ENCODE data around the gene KCNJ6. TPM values are rescaled to one million over a fixed set of nuclear protein-coding genes. Genes with fewer than 3 reads are reported as not detected.
"Not testable (repeated sequence)": the region's sequence is repeated elsewhere in the genome, so short reads cannot be mapped to it uniquely, and the experiment has no call there.

KCNJ6 gene
- total RNA-seq, 1 experiment from 2014 or later = not detected

- ChIA-PET CTCF (no interaction called here), POLR2A (no interaction called here)
- no peak for TF ChIP-seq CTCF (IDR thresholded peaks at IDR 0.05; ENCODE audit: insufficient read depth in 1 of 2, low read depth in 1 of 2, low read length in 1 of 2, severe bottlenecking in 1 of 2, unreplicated experiment in 1 of 2)
- Histone ChIP-seq H3K27me3 (replicated peaks; ENCODE audit: control insufficient read depth, insufficient read depth, low read length) (no peaks in the 10 kb centered on the region), H3K9me3 (no peaks in the 10 kb centered on the region), H3K4me1 (peaks cover 15% of the 10 kb centered on the region), H3K36me3 (ENCODE audit: control insufficient read depth, insufficient read depth, low read length) (no peaks in the 10 kb centered on the region), H3K4me3 (ENCODE audit: low read depth, low read length) (no peak overlapping the region)
- Mint-ChIP-seq H3K4me1 (ENCODE audit: low read depth, unreplicated experiment) (peaks cover 13% of the 10 kb centered on the region), H3K9me3 (ENCODE audit: unreplicated experiment) (no peaks in the 10 kb centered on the region), H3K36me3 (ENCODE audit: insufficient read depth, unreplicated experiment) (no peaks in the 10 kb centered on the region), H3K4me3 (ENCODE audit: unreplicated experiment) (no peak overlapping the region), H3K27me3 (ENCODE audit: insufficient read depth, unreplicated experiment) (no peaks in the 10 kb centered on the region), H3K27ac (ENCODE audit: unreplicated experiment) (no peak overlapping the region)
- DNase-seq = no peak
- BruUV-seq (replicated peaks) = no TSS peak
- intact Hi-C loops (cut with micrococcal nuclease; ENCODE audit: unreplicated experiment) = no loop called here
Observed at GRCh38 chr21:37654596-37654995, 261.7 kb downstream of the KCNJ6 start.

- H3K4me1 ChIP-seq = 0 out of 2 replicates have a peak, but pooled peaks cover 3% of the 10 kb centered on the region
Observed at GRCh38 chr21:37653201-37653600, 263.1 kb downstream of the KCNJ6 start.

GRCh38 chr21:37647781-37648180 lies 268.5 kb downstream of the KCNJ6 start:
- intact Hi-C loops (cut with micrococcal nuclease; ENCODE audit: unreplicated experiment) = no loop called here
- H3K36me3 Mint-ChIP-seq (ENCODE audit: insufficient read depth, unreplicated experiment) = no peaks in the 10 kb centered on the region
- H3K27me3 Mint-ChIP-seq (ENCODE audit: insufficient read depth, unreplicated experiment) = no peaks in the 10 kb centered on the region
- H3K36me3 ChIP-seq (ENCODE audit: control insufficient read depth, insufficient read depth, low read length) = no peaks in the 10 kb centered on the region
- H3K27me3 ChIP-seq (replicated peaks; ENCODE audit: control insufficient read depth, insufficient read depth, low read length) = no peaks in the 10 kb centered on the region
- no peaks in the 10 kb centered on the region for H3K9me3 Mint-ChIP-seq (ENCODE audit: unreplicated experiment)
- no TSS peak for BruUV-seq (replicated peaks)
- no peak for TF ChIP-seq CTCF (IDR thresholded peaks at IDR 0.05; ENCODE audit: insufficient read depth in 1 of 2, low read depth in 1 of 2, low read length in 1 of 2, severe bottlenecking in 1 of 2, unreplicated experiment in 1 of 2)
- DNase-seq = no peak
- H3K27ac Mint-ChIP-seq (ENCODE audit: unreplicated experiment) = no peak overlapping the region
- ChIA-PET CTCF (no interaction called here), POLR2A (no interaction called here)
- no peak overlapping the region for H3K4me3 ChIP-seq (ENCODE audit: low read depth, low read length)
- no peaks in the 10 kb centered on the region for H3K9me3 ChIP-seq
- no peaks in the 10 kb centered on the region for H3K4me1 ChIP-seq
- H3K4me3 Mint-ChIP-seq (ENCODE audit: unreplicated experiment) = no peak overlapping the region
- H3K4me1 Mint-ChIP-seq (ENCODE audit: low read depth, unreplicated experiment) = no peaks in the 10 kb centered on the region

More at GRCh38 chr21:37653201-37653600, 263.1 kb downstream of the KCNJ6 start:
- Mint-ChIP-seq H3K36me3 (ENCODE audit: insufficient read depth, unreplicated experiment) (no peaks in the 10 kb centered on the region), H3K4me3 (ENCODE audit: unreplicated experiment) (no peak overlapping the region), H3K27ac (ENCODE audit: unreplicated experiment) (no peak overlapping the region), H3K9me3 (ENCODE audit: unreplicated experiment) (no peaks in the 10 kb centered on the region), H3K4me1 (ENCODE audit: low read depth, unreplicated experiment) (peaks cover 5% of the 10 kb centered on the region), H3K27me3 (ENCODE audit: insufficient read depth, unreplicated experiment) (no peaks in the 10 kb centered on the region)
- intact Hi-C loops (cut with micrococcal nuclease; ENCODE audit: unreplicated experiment) = no loop called here
- no peak for DNase-seq
- no peaks in the 10 kb centered on the region for H3K36me3 ChIP-seq (ENCODE audit: control insufficient read depth, insufficient read depth, low read length)
- H3K4me3 ChIP-seq (ENCODE audit: low read depth, low read length) = no peak overlapping the region
- POLR2A ChIA-PET = no interaction called here
- no peaks in the 10 kb centered on the region for H3K27me3 ChIP-seq (replicated peaks; ENCODE audit: control insufficient read depth, insufficient read depth, low read length)
- BruUV-seq (replicated peaks) = no TSS peak
- no peak for TF ChIP-seq CTCF (IDR thresholded peaks at IDR 0.05; ENCODE audit: insufficient read depth in 1 of 2, low read depth in 1 of 2, low read length in 1 of 2, severe bottlenecking in 1 of 2, unreplicated experiment in 1 of 2)
- CTCF ChIA-PET = no interaction called here
- no peaks in the 10 kb centered on the region for H3K9me3 ChIP-seq

GRCh38 chr21:37646761-37647160 lies 269.5 kb downstream of the KCNJ6 start:
- H3K9me3 Mint-ChIP-seq (ENCODE audit: unreplicated experiment); DNase-seq; POLR2A ChIA-PET; CTCF ChIA-PET; H3K4me3 ChIP-seq (ENCODE audit: low read depth, low read length); H3K4me1 Mint-ChIP-seq (ENCODE audit: low read depth, unreplicated experiment); intact Hi-C loops (cut with micrococcal nuclease; ENCODE audit: unreplicated experiment); BruUV-seq (replicated peaks); H3K27ac Mint-ChIP-seq (ENCODE audit: unreplicated experiment); H3K4me3 Mint-ChIP-seq (ENCODE audit: unreplicated experiment); H3K36me3 ChIP-seq (ENCODE audit: control insufficient read depth, insufficient read depth, low read length); H3K27me3 ChIP-seq (replicated peaks; ENCODE audit: control insufficient read depth, insufficient read depth, low read length); H3K27me3 Mint-ChIP-seq (ENCODE audit: insufficient read depth, unreplicated experiment); H3K9me3 ChIP-seq; H3K36me3 Mint-ChIP-seq (ENCODE audit: insufficient read depth, unreplicated experiment); H3K4me1 ChIP-seq: not testable (repeated sequence)

All from Caco-2 (cell line).